PC-3 (cell line): ENCODE data around the gene PPTC7.

ENCODE experiments used
- CTCF ChIP-seq: fragments of 300-600 bp; sonication (generic); conservative IDR thresholded peaks from 2 replicates; pipeline ENCODE4 v1.5.1; 2017; ENCODE audit warnings: antibody characterized with exemption, low read depth, mild to moderate bottlenecking, low read length
- EZH2 ChIP-seq: fragments of 300-600 bp; sonication (generic); IDR thresholded peaks from one replicate; pipeline ENCODE4 v1.6.1; 2017; ENCODE audit warnings: antibody characterized with exemption, mild to moderate bottlenecking, low read length; ENCODE audit not compliant: unreplicated experiment
- EZH2phosphoT487 ChIP-seq: fragments of 300-600 bp; sonication (generic); IDR thresholded peaks from 2 replicates; pipeline ENCODE4 v1.6.1; 2018; ENCODE audit warnings: mild to moderate bottlenecking, antibody characterized with exemption, low read length, borderline replicate concordance

GRCh38 chr12:110528277-110528839 is 54.8 kb downstream of the PPTC7 start:
- TF ChIP-seq CTCF (no peak), EZH2 (no peak), EZH2phosphoT487 (no peak)
